Naive thymus-derived CD4-positive, alpha-beta T cell (primary cell): Measurements from ENCODE around the gene VWF. TPM values are rescaled to one million over a fixed set of nuclear protein-coding genes. Genes with fewer than 3 reads are reported as not detected.
"Not testable (repeated sequence)": the region's sequence is repeated elsewhere in the genome, so short reads cannot be mapped to it uniquely, and the experiment has no call there.

Experiments used
- ATAC-seq: fragments of 150-1000 bp; cut with Tn5 transposase; 2 replicates; pipeline ENCODE4 v1.10.0; 2021; ENCODE audit warnings: mild to moderate bottlenecking, moderate library complexity
- CTCF ChIA-PET: fragments of 350-600 bp; sonication (Branson Sonifier 250); formaldehyde crosslinking; loops from one replicate; lab custom pipeline; 2021; ENCODE audit warnings: antibody characterized with exemption; lab: Charles Lee
- POLR2A ChIA-PET: fragments of 350-600 bp; sonication (Branson Sonifier 250); formaldehyde crosslinking; loops from one replicate; lab custom pipeline; 2021; ENCODE audit warnings: antibody characterized with exemption, inconsistent platforms; lab: Charles Lee
- DNase-seq, 9 donors: peaks; one replicate each; pipeline versions ENCODE4 v3.0.0 to v3.0.0-alpha.2; 2020 to 2022; ENCODE audit warnings: mixed read lengths in 1 of 9
- H3K27ac ChIP-seq: one replicate; pipeline ENCODE4 v1.7.0; 2013; ENCODE audit warnings: mild to moderate bottlenecking, low read depth, low read length, moderate library complexity
- H3K27me3 ChIP-seq, 2 donors: one replicate each; pipeline ENCODE4 v1.7.0; 2013; ENCODE audit warnings: low read length in 2 of 2, mild to moderate bottlenecking in 2 of 2, moderate library complexity in 2 of 2; ENCODE audit not compliant: control insufficient read depth in 2 of 2, insufficient read depth in 2 of 2
- H3K36me3 ChIP-seq, 3 experiments: 1 replicate in 2 of 3; 2 replicates in 1 of 3; pipeline ENCODE4 v1.7.0; 2013; ENCODE audit warnings: low read length in 3 of 3, mild to moderate bottlenecking in 3 of 3, moderate library complexity in 1 of 3; ENCODE audit not compliant: insufficient read depth in 3 of 3, control insufficient read depth in 2 of 3
- H3K4me1 ChIP-seq, 2 donors: one replicate each; pipeline ENCODE4 v1.7.0; 2013; ENCODE audit warnings: low read length in 2 of 2, mild to moderate bottlenecking in 2 of 2, moderate library complexity in 1 of 2; ENCODE audit not compliant: control insufficient read depth in 2 of 2, insufficient read depth in 2 of 2
- H3K4me3 ChIP-seq: 2 replicates; pipeline ENCODE4 v1.7.0; 2013; ENCODE audit warnings: mild to moderate bottlenecking, low read length
- H3K9me3 ChIP-seq, 3 experiments: 1 replicate in 2 of 3; 2 replicates in 1 of 3; pipeline ENCODE4 v1.7.0; 2013; ENCODE audit warnings: low read length in 3 of 3; ENCODE audit not compliant: control insufficient read depth in 2 of 3
- H3K27ac Mint-ChIP-seq, 9 donors: one replicate each; pipeline ENCODE4 v1.8.0; 2020 to 2022; ENCODE audit warnings: mixed read lengths in 9 of 9, mild to moderate bottlenecking in 8 of 9, moderate library complexity in 5 of 9, inconsistent platforms in 2 of 9
- H3K27me3 Mint-ChIP-seq, 5 donors: one replicate each; pipeline ENCODE4 v1.8.0; 2021 to 2022; ENCODE audit warnings: mixed read lengths in 5 of 5, mild to moderate bottlenecking in 1 of 5
- H3K36me3 Mint-ChIP-seq, 5 donors: one replicate each; pipeline ENCODE4 v1.8.0; 2020 to 2022; ENCODE audit warnings: mixed read lengths in 5 of 5, mild to moderate bottlenecking in 3 of 5, inconsistent platforms in 1 of 5
- H3K4me1 Mint-ChIP-seq, 7 donors: one replicate each; pipeline ENCODE4 v1.8.0; 2020 to 2022; ENCODE audit warnings: mixed read lengths in 7 of 7, mild to moderate bottlenecking in 3 of 7, inconsistent platforms in 1 of 7
- H3K4me3 Mint-ChIP-seq, 10 donors: one replicate each; pipeline ENCODE4 v1.8.0; 2020 to 2022; ENCODE audit warnings: mild to moderate bottlenecking in 10 of 10, mixed read lengths in 10 of 10, moderate library complexity in 6 of 10, inconsistent platforms in 2 of 10
- H3K9me3 Mint-ChIP-seq, 11 donors: one replicate each; pipeline ENCODE4 v1.8.0; 2020 to 2022; ENCODE audit warnings: mixed read lengths in 11 of 11, mild to moderate bottlenecking in 4 of 11, inconsistent platforms in 1 of 11, moderate library complexity in 1 of 11
- intact Hi-C, 2 donors: fragments of 100-400 bp; cut with micrococcal nuclease; formaldehyde crosslinking; loops; one replicate each; pipeline ENCODE4 v1.15.1; 2023
- polyA plus RNA-seq, 2 donors: library from polyadenylated mRNA; unstranded; fragments of 300-500 nt; fragmentation: Illumina TruSeq; gene quantifications; one replicate each; pipeline ENCODE4 v1.2.3, GENCODE V29; 2021
- total RNA-seq, 6 experiments: library from RNA in 5 of 6; stranded (reverse) in 5 of 6; gene quantifications; 1 replicate in 5 of 6; 2 replicates in 1 of 6; pipeline ENCODE4 v1.2.3 and lab custom pipeline; 2021 to 2026

The VWF gene
- total and polyA plus RNA-seq, 7 experiments from 2014 or later: 0.21 to 0.34 (median 0.32) TPM; not detected in 4

DNA sequence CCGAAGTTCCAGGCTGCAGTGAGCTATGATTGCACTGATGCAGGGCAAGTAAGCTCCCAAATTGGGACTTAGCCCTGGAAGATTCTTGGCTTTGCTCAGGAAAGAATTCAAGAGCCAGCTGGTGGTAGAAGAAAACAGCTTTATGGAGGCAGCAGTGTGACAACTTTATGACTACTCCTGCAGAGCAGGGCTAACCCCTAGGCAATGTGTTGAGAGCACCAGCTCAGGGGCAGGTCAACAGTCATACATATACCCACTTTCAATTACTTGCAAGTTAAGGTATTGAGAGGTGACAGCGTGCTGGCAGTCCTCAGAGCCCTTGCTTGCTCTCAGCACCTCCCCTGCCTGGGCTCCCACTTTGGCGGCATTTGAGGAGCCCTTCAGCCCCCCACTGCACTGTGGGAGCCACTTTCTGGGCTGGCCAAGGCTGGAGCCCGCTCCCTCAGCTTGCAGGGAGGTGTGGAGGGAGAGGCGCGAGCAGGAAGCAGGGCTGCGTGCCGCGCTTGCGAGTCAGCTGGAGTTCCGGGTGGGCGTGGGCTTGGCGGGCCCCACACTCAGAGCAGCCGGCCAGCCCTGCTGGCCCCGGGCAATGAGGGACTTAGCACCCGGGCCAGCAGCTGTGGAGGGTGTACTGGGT is 17.4 kb upstream of the VWF start:
- DNase-seq, H3K9me3 Mint-ChIP-seq, H3K4me3 ChIP-seq, H3K36me3 ChIP-seq, H3K27me3 ChIP-seq, H3K9me3 ChIP-seq, H3K27me3 Mint-ChIP-seq, ATAC-seq: not testable (repeated sequence)
- H3K27ac ChIP-seq: peak overlapping the region; percentile 62
- H3K4me3 Mint-ChIP-seq: peak overlapping the region; percentile 23 to 88 (median 78)
- CTCF ChIA-PET: interaction anchor here (0.7 to 1.8 kb wide), 6 partner anchors 8 to 137 kb away, joined by 3 to 8 read pairs (median 4); no protein-coding TSS in a partner anchor
- intact Hi-C loops: loop anchor here in 1 of 2 donors (1.0 to 2.0 kb wide), 4 partner anchors 26 to 79 kb away; no protein-coding TSS in a partner anchor
- peaks cover 32 to 69% (median 63%) of the 10 kb centered on the region in 7 donors for H3K4me1 Mint-ChIP-seq
- peaks cover 0 to 15% (median 0%) of the 10 kb centered on the region in 5 donors for H3K36me3 Mint-ChIP-seq
- H3K4me1 ChIP-seq: peaks cover 3 to 55% of the 10 kb centered on the region in 2 donors
- POLR2A ChIA-PET: interaction anchor here (0.6 to 2.4 kb wide), 7 partner anchors 9 to 221 kb away, joined by 3 to 13 read pairs (median 4); no protein-coding TSS in a partner anchor
- H3K27ac Mint-ChIP-seq: peak overlapping the region; percentile 91 to 99 (median 97)

- POLR2A ChIA-PET: interaction anchor here (0.6 to 2.4 kb wide), 11 partner anchors 10 to 1069 kb away, joined by 3 to 13 read pairs (median 3); no protein-coding TSS in a partner anchor
These were observed 16.4 kb upstream of the VWF start for GRCh38 chr12:6140651-6141447.

GRCh38 chr12:6135071-6135470 is 10.6 kb upstream of the VWF start:
- peaks cover 0 to 7% (median 0%) of the 10 kb centered on the region in 11 donors for H3K9me3 Mint-ChIP-seq
- peaks cover 14 to 29% (median 19%) of the 10 kb centered on the region in 7 donors for H3K4me1 Mint-ChIP-seq
- H3K27me3 ChIP-seq: no peaks in the 10 kb centered on the region
- H3K36me3 Mint-ChIP-seq: peaks cover 0 to 7% (median 0%) of the 10 kb centered on the region in 5 donors
- H3K27ac ChIP-seq: no peak overlapping the region
- CTCF ChIA-PET: interaction anchor here (0.6 to 1.0 kb wide), 2 partner anchors 109 to 144 kb away, joined by 3 to 7 read pairs; no protein-coding TSS in a partner anchor
- peak overlapping the region in 1 of 9 donors; percentile 41 for H3K27ac Mint-ChIP-seq
- intact Hi-C loops: no loop called here
- peaks cover 0 to 16% of the 10 kb centered on the region in 2 donors for H3K4me1 ChIP-seq
- H3K36me3 ChIP-seq: no peaks in the 10 kb centered on the region
- no peaks in the 10 kb centered on the region for H3K9me3 ChIP-seq
- H3K27me3 Mint-ChIP-seq: no peaks in the 10 kb centered on the region
- H3K4me3 ChIP-seq: no peak overlapping the region
- POLR2A ChIA-PET: interaction anchor here (0.6 to 1.0 kb wide), 2 partner anchors 15 to 233 kb away, joined by 3 to 11 read pairs; no protein-coding TSS in a partner anchor
- DNase-seq (no peak), ATAC-seq (no peak)
- no peak overlapping the region for H3K4me3 Mint-ChIP-seq

More at GRCh38 chr12:6140651-6141447, 16.4 kb upstream of the VWF start:
- Histone ChIP-seq H3K27ac (peak overlapping the region; percentile 62), H3K4me1 (peaks cover 3 to 51% of the 10 kb centered on the region in 2 donors), H3K27me3 (no peaks in the 10 kb centered on the region), H3K36me3 (no peaks in the 10 kb centered on the region), H3K9me3 (no peaks in the 10 kb centered on the region), H3K4me3 (peak overlapping the region; percentile 24)
- intact Hi-C loops: loop anchor here in 1 of 2 donors (1.0 to 2.0 kb wide), 5 partner anchors 7 to 78 kb away; no protein-coding TSS in a partner anchor
- Mint-ChIP-seq H3K4me3 (peak overlapping the region; percentile 61 to 88 (median 78)), H3K36me3 (peaks cover 0 to 15% (median 0%) of the 10 kb centered on the region in 5 donors), H3K9me3 (peaks cover 0 to 7% (median 0%) of the 10 kb centered on the region in 11 donors), H3K27me3 (no peaks in the 10 kb centered on the region), H3K4me1 (peaks cover 32 to 61% (median 56%) of the 10 kb centered on the region in 7 donors), H3K27ac (peak overlapping the region; percentile 91 to 99 (median 97))
- CTCF ChIA-PET: interaction anchor here (0.7 to 1.8 kb wide), 7 partner anchors 21 to 138 kb away, joined by 3 to 8 read pairs (median 3); no protein-coding TSS in a partner anchor
- DNase-seq: peak in 8 of 9 donors; percentile 28 to 72 (median 68)
- ATAC-seq: peak; percentile 78

- no peaks in the 10 kb centered on the region for H3K27me3 Mint-ChIP-seq
- H3K36me3 ChIP-seq: no peaks in the 10 kb centered on the region
- H3K4me3 ChIP-seq: no peak overlapping the region
- H3K9me3 ChIP-seq: no peaks in the 10 kb centered on the region
- peaks cover 0 to 1% (median 0%) of the 10 kb centered on the region in 5 donors for H3K36me3 Mint-ChIP-seq
- CTCF ChIA-PET: interaction anchor here (0.7 to 1.4 kb wide), 2 partner anchors 62 to 86 kb away, joined by 3 to 4 read pairs; no protein-coding TSS in a partner anchor
- intact Hi-C loops: no loop called here
- peaks cover 0 to 5% (median 0%) of the 10 kb centered on the region in 11 donors for H3K9me3 Mint-ChIP-seq
- no peak for ATAC-seq
- H3K27me3 ChIP-seq: no peaks in the 10 kb centered on the region
- no peak overlapping the region for H3K27ac ChIP-seq
- peaks cover 0 to 3% of the 10 kb centered on the region in 2 donors for H3K4me1 ChIP-seq
- no peak for DNase-seq
- H3K4me3 Mint-ChIP-seq: no peak overlapping the region
- H3K27ac Mint-ChIP-seq: no peak overlapping the region
- H3K4me1 Mint-ChIP-seq: peaks cover 4 to 17% (median 11%) of the 10 kb centered on the region in 7 donors
- POLR2A ChIA-PET: interaction anchor here (0.7 to 1.5 kb wide), 2 partner anchors 14 to 1625 kb away, joined by 3 read pairs; no protein-coding TSS in a partner anchor
These were observed 9.2 kb upstream of the VWF start for GRCh38 chr12:6133642-6134041.

DNA sequence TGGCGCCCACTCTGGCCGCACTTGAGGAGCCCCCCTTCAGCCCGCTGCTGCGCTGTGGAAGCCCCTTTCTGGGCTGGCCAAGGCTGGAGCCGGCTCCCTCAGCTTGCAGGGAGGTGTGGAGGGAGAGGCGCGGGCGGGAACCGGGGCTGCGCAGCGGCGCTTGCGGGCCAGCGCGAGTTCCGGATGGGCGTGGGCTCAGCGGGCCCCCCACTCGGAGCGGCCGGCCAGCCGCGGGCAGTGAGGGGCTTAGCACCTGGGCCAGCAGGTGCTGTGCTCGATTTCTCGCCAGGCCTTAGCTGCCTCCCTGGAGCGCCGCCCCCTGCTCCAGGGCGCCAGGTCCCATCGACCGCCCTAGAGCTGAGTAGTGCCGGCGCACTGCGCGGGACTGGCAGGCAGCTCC is 8.0 kb upstream of the VWF start:
- POLR2A ChIA-PET: interaction anchor here (1.5 kb wide), 1 partner anchor 15 kb away, joined by 3 read pairs; no protein-coding TSS in a partner anchor
- no peaks in the 10 kb centered on the region for H3K36me3 Mint-ChIP-seq

GRCh38 chr12:6125310-6125608 is 789 bp upstream of the VWF start:
- intact Hi-C loops: no loop called here
- H3K27ac Mint-ChIP-seq: peak overlapping the region in 1 of 9 donors; percentile 71
- Histone ChIP-seq H3K9me3 (no peaks in the 10 kb centered on the region), H3K36me3 (no peaks in the 10 kb centered on the region), H3K27me3 (no peaks in the 10 kb centered on the region), H3K27ac (no peak overlapping the region), H3K4me1 (no peaks in the 10 kb centered on the region), H3K4me3 (no peak overlapping the region)
- no peaks in the 10 kb centered on the region for H3K9me3 Mint-ChIP-seq
- no peaks in the 10 kb centered on the region for H3K27me3 Mint-ChIP-seq
- ChIA-PET POLR2A (no interaction called here), CTCF (no interaction called here)
- no peaks in the 10 kb centered on the region for H3K36me3 Mint-ChIP-seq
- no peak for DNase-seq
- H3K4me1 Mint-ChIP-seq: peaks cover 0 to 6% (median 0%) of the 10 kb centered on the region in 7 donors
- no peak for ATAC-seq
- no peak overlapping the region for H3K4me3 Mint-ChIP-seq

More for the DNA sequence above, 8.0 kb upstream of the VWF start:
- no peaks in the 10 kb centered on the region for H3K4me1 ChIP-seq
- H3K27ac ChIP-seq: no peak overlapping the region
- no peaks in the 10 kb centered on the region for H3K36me3 ChIP-seq
- H3K9me3 Mint-ChIP-seq: peaks cover 0 to 5% (median 0%) of the 10 kb centered on the region in 11 donors
- H3K27ac Mint-ChIP-seq: no peak overlapping the region
- H3K27me3 Mint-ChIP-seq: no peaks in the 10 kb centered on the region
- no peaks in the 10 kb centered on the region for H3K27me3 ChIP-seq
- no peak for ATAC-seq
- DNase-seq: no peak
- intact Hi-C loops: no loop called here
- no peak overlapping the region for H3K4me3 Mint-ChIP-seq
- CTCF ChIA-PET: interaction anchor here (0.7 to 1.4 kb wide), 2 partner anchors 63 to 133 kb away, joined by 3 to 4 read pairs; no protein-coding TSS in a partner anchor
- H3K9me3 ChIP-seq: no peaks in the 10 kb centered on the region
- peaks cover 0 to 11% (median 6%) of the 10 kb centered on the region in 7 donors for H3K4me1 Mint-ChIP-seq
- no peak overlapping the region for H3K4me3 ChIP-seq
